Activated CD8-positive, alpha-beta T cell treated with anti-CD3 and anti-CD28 coated beads, Interleukin-2, amount 10 ng/mL, durations not matched to agents 7 days and 5 days (primary cell): ENCODE measurements around the gene JADE1. TPM values are rescaled to one million over a fixed set of nuclear protein-coding genes. Genes with fewer than 3 reads are reported as not detected.

ENCODE experiments used
- ATAC-seq: fragments of 150-1000 bp; cut with Tn5 transposase; one replicate; pipeline ENCODE4 v1.10.0; 2021; ENCODE audit warnings: moderate library complexity
- CTCF ChIA-PET: fragments of 350-600 bp; sonication (Branson Sonifier 250); formaldehyde crosslinking; loops from one replicate; lab custom pipeline; 2021; ENCODE audit warnings: antibody characterized with exemption; lab: Charles Lee
- POLR2A ChIA-PET: fragments of 350-600 bp; sonication (Branson Sonifier 250); formaldehyde crosslinking; loops from one replicate; lab custom pipeline; 2021; ENCODE audit warnings: antibody characterized with exemption; lab: Charles Lee
- DNase-seq: peaks from one replicate; pipeline ENCODE4 v3.0.0-alpha.2; 2020
- H3K27ac Mint-ChIP-seq: one replicate; pipeline ENCODE4 v1.8.0; 2021; ENCODE audit warnings: mild to moderate bottlenecking, mixed read lengths
- H3K27me3 Mint-ChIP-seq: one replicate; pipeline ENCODE4 v1.8.0; 2021; ENCODE audit warnings: low read depth, mixed read lengths
- H3K36me3 Mint-ChIP-seq: one replicate; pipeline ENCODE4 v1.8.0; 2021; ENCODE audit warnings: low read depth, mixed read lengths
- H3K4me1 Mint-ChIP-seq: one replicate; pipeline ENCODE4 v1.8.0; 2021; ENCODE audit warnings: low read depth, mixed read lengths
- H3K4me3 Mint-ChIP-seq: one replicate; pipeline ENCODE4 v1.8.0; 2021; ENCODE audit warnings: mild to moderate bottlenecking, mixed read lengths
- H3K9me3 Mint-ChIP-seq: one replicate; pipeline ENCODE4 v1.8.0; 2022; ENCODE audit warnings: mixed read lengths; ENCODE audit not compliant: insufficient read depth
- total RNA-seq, 2 experiments: library from RNA; stranded (reverse); gene quantifications; one replicate each; pipeline ENCODE4 v1.2.3, GENCODE V29; 2021

JADE1 gene
- total RNA-seq, 2 experiments from 2014 or later = 33.5 to 36.0 TPM

DNA sequence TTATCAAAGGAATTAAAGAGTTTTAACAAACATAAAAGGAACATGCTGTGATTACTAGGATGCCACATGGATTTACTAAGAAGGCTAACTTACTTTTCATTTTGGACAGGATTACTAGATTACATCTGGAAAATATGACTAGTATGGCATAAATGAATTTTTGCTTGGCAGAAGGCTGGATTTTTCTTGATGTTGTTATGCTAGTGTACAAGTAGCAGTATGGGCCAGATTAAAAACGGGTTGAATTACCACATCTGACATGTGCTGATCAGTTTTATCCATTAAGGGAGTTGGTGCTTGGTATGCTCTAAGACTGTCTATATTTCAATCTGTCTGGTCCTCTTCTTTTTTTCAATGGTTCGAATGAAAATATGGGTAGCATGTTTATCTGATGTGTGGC is 70.5 kb downstream of the JADE1 start:
- H3K4me3 Mint-ChIP-seq = no peak overlapping the region
- H3K9me3 Mint-ChIP-seq = no peaks in the 10 kb centered on the region
- no peak for ATAC-seq
- no peak for DNase-seq
- no peak overlapping the region for H3K27ac Mint-ChIP-seq
- ChIA-PET POLR2A (no interaction called here), CTCF (no interaction called here)
- H3K4me1 Mint-ChIP-seq = peaks cover 9% of the 10 kb centered on the region
- no peaks in the 10 kb centered on the region for H3K27me3 Mint-ChIP-seq
- peaks cover 24% of the 10 kb centered on the region for H3K36me3 Mint-ChIP-seq

DNA sequence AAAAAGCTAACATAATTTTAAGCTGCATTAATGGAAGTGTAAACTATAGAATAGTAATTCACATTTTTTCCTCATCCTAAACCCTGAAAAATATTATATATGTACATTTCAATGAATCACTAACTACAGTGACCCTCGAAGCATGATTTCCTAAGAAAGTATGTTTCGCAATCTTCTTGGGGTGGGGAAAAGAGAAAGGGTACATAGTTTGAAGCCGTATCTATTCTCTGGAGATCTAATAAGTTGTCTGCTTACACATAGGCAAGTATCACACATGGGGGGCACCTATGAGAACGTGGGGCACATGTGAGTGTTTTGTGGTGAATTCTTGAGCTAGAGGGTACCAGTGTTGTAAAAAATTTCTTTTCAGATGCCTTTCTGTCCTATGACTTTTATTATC is 71.2 kb downstream of the JADE1 start:
- Mint-ChIP-seq H3K4me1 (peaks cover 9% of the 10 kb centered on the region), H3K4me3 (no peak overlapping the region), H3K27me3 (no peaks in the 10 kb centered on the region), H3K27ac (no peak overlapping the region), H3K9me3 (no peaks in the 10 kb centered on the region), H3K36me3 (peaks cover 19% of the 10 kb centered on the region)
- ATAC-seq (no peak), DNase-seq (no peak)
- CTCF ChIA-PET = no interaction called here
- POLR2A ChIA-PET = no interaction called here

DNA sequence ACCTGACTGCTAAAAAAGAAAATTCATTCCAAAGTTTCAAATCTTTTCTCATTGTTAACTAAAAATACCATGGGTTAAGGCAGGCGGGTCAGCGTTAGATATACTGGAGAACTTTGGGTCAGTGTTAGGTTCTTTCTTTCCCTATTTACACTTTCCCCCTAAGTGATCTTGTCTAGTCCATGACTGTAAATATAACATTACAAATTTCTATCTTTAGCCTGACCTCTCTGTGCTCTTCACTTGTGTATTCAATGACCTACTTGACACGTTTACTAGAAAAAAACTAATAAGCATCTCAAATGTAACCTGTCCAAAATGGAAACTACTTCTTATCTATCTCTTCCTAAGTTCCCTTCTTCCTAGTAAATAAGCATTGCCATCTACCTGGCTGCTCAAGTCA is 95.3 kb downstream of the JADE1 start:
- Mint-ChIP-seq H3K4me1 (peaks cover 3% of the 10 kb centered on the region), H3K27ac (no peak overlapping the region), H3K4me3 (no peak overlapping the region), H3K9me3 (no peaks in the 10 kb centered on the region), H3K27me3 (no peaks in the 10 kb centered on the region), H3K36me3 (peaks cover 7% of the 10 kb centered on the region)
- ATAC-seq (no peak), DNase-seq (no peak)
- ChIA-PET POLR2A (no interaction called here), CTCF (no interaction called here)

DNA sequence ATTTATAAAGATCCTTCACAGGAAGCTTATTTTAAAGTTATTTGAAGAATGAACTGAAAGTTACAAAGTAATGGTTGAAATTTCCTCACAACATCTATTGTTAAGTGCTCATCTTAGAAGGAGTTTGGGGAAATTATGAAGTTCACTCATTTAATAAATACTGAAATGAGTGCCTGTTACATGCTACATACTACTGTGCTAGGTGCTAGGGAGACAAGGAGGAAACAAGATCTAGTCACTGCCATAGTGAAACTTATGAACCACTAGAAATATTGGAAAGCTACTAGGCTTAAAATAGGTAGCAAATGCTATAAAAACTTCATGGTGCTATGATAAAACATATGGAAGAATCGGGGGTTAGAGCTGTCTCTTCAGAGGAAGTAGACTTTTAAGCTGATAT is 97.1 kb downstream of the JADE1 start:
- H3K27ac Mint-ChIP-seq = no peak overlapping the region
- no peak for ATAC-seq
- peaks cover 5% of the 10 kb centered on the region for H3K36me3 Mint-ChIP-seq
- no peak for DNase-seq
- ChIA-PET CTCF (interaction anchor here (1.5 kb wide), 1 partner anchor 14 kb away, joined by 3 read pairs; no protein-coding TSS in a partner anchor), POLR2A (no interaction called here)
- H3K4me3 Mint-ChIP-seq = no peak overlapping the region
- H3K9me3 Mint-ChIP-seq = no peaks in the 10 kb centered on the region
- peaks cover 3% of the 10 kb centered on the region for H3K4me1 Mint-ChIP-seq
- no peaks in the 10 kb centered on the region for H3K27me3 Mint-ChIP-seq

DNA sequence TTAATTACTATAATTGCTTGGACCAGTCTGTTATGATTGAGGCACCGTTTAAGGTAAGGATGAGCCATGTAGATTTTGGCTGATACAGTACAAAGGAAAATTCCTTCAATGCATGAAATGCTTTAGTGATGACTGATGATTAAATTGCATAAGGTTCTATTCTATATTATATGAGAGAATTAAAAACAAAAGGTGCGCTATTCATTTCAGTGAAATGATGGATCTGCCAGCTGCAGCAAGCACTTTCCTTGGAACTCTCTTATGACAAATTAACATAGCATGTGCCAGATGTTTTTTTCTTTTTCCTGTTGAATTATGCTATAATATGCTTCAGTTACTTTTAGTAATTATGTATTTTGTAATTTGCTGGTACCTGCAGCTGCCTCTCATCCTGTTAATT is 98.5 kb downstream of the JADE1 start:
- Mint-ChIP-seq H3K4me1 (peaks cover 3% of the 10 kb centered on the region), H3K9me3 (no peaks in the 10 kb centered on the region), H3K27me3 (no peaks in the 10 kb centered on the region), H3K27ac (no peak overlapping the region), H3K4me3 (no peak overlapping the region), H3K36me3 (peaks cover under 1% of the 10 kb centered on the region)
- DNase-seq (no peak), ATAC-seq (no peak)
- ChIA-PET POLR2A (no interaction called here), CTCF (no interaction called here)

DNA sequence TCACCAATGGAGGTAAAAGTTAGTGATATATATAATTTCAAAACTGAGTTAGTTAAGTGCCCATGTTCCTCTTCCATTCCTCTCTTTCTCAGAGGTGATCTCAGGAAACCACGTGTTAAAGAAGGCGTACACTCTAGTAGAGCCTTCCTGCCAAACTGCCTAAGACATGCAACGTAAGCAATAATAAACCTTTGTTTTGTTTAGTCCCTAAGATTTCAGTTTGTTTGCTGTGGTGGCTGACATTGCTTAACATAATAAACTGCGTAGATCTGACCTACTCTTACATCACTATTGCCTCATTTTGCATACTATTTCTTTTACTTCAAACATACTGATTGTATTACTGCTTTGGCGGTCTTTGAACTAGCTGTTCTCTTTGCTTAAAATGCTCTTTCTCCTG is 99.2 kb downstream of the JADE1 start:
- H3K27ac Mint-ChIP-seq = no peak overlapping the region
- peaks cover 6% of the 10 kb centered on the region for H3K4me1 Mint-ChIP-seq
- ChIA-PET POLR2A (no interaction called here), CTCF (no interaction called here)
- ATAC-seq (no peak), DNase-seq (no peak)
- no peaks in the 10 kb centered on the region for H3K9me3 Mint-ChIP-seq
- H3K4me3 Mint-ChIP-seq = no peak overlapping the region
- H3K36me3 Mint-ChIP-seq = peaks cover 3% of the 10 kb centered on the region
- H3K27me3 Mint-ChIP-seq = no peaks in the 10 kb centered on the region

DNA sequence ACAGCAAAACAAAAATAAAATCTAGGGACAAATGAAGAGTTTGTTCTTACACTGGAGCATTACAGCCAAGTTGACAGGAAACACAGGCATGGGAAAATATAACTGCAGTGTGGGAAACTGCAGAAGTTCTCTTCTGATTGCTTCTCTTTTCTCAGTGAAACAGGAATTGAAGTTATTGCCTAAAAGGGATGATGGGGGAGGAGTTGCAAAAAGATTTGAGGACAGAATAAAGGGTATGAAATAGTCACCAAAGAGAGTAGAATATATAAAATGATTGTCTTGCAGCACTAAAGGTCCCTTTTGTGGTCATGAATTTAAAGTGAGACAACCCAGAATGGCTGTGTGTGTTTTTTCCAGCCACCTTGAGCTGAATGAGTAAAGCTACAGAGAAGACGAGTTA is 103.7 kb downstream of the JADE1 start:
- ATAC-seq = no peak
- ChIA-PET CTCF (no interaction called here), POLR2A (no interaction called here)
- H3K4me3 Mint-ChIP-seq = no peak overlapping the region
- DNase-seq = no peak
- no peaks in the 10 kb centered on the region for H3K9me3 Mint-ChIP-seq
- H3K27ac Mint-ChIP-seq = no peak overlapping the region
- H3K27me3 Mint-ChIP-seq = no peaks in the 10 kb centered on the region
- H3K4me1 Mint-ChIP-seq = peaks cover 25% of the 10 kb centered on the region
- peaks cover 14% of the 10 kb centered on the region for H3K36me3 Mint-ChIP-seq

DNA sequence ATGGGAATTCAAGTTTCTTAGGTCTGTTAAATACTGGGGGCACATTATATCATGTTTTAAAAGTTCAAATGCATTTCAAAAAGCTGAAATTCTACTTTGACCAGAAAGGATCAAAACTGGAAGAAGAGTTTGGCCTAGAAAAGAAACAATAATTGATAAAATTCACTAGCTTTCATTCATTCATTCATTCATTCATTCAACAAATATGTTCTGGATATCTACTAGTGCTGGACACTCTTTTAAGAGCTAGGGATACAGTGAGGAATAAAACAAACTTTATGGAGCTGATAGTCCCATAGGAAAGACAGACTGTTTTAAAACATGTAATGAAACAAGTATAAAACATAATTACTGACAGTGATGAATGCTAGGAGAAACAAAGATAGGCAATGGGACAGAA is 106.0 kb downstream of the JADE1 start:
- H3K4me1 Mint-ChIP-seq = peaks cover 35% of the 10 kb centered on the region
- H3K36me3 Mint-ChIP-seq = peaks cover 30% of the 10 kb centered on the region
- H3K9me3 Mint-ChIP-seq = no peaks in the 10 kb centered on the region
- no peak overlapping the region for H3K4me3 Mint-ChIP-seq
- ChIA-PET CTCF (no interaction called here), POLR2A (no interaction called here)
- no peak for DNase-seq
- no peak for ATAC-seq
- no peaks in the 10 kb centered on the region for H3K27me3 Mint-ChIP-seq
- no peak overlapping the region for H3K27ac Mint-ChIP-seq

DNA sequence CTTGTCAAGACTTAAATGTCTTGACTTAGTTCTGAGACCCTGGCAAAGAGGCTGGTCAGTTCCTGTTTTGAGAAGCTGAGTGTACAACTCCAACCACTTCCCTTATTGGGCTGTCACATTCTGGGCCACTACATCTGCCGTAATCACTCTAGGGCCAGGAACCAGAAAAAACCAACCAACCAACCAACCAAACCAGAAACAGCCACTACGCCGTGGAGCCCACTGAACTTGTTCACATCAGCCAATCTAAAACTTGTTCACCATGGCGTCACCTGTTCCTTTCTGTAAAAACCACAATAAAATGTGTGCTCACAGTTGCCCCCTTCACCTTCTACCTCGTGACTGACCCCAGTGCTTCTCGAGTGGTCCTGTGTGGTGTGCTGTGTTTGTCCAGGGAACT is 107.3 kb downstream of the JADE1 start:
- Mint-ChIP-seq H3K4me3 (no peak overlapping the region), H3K9me3 (no peaks in the 10 kb centered on the region), H3K27me3 (no peaks in the 10 kb centered on the region), H3K36me3 (peaks cover 36% of the 10 kb centered on the region), H3K4me1 (peaks cover 39% of the 10 kb centered on the region), H3K27ac (no peak overlapping the region)
- no peak for ATAC-seq
- no peak for DNase-seq
- POLR2A ChIA-PET = no interaction called here
- CTCF ChIA-PET = no interaction called here

DNA sequence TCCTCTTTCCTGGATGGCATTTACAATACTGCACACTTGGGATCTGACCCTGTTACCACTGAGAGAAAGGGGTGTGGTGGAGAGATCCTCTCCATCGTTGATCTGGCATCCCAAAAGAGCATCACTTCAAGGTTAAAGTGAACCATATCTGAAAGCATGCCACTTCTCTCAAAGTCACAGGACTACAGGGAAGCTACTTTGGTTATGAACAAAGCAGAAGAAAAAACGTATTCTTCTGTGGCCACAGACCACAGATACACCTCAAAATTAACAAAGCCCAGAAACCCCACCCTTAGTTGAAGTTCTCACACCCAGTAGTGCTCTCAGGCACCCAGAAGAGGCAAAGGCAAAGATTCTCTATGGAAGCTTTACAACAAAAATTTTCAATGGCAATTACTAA is 108.3 kb downstream of the JADE1 start:
- H3K9me3 Mint-ChIP-seq = no peaks in the 10 kb centered on the region
- H3K27me3 Mint-ChIP-seq = no peaks in the 10 kb centered on the region
- POLR2A ChIA-PET = no interaction called here
- peak overlapping the region; percentile 21 for H3K27ac Mint-ChIP-seq
- peak overlapping the region; percentile 13 for H3K4me3 Mint-ChIP-seq
- DNase-seq = peak; percentile 59
- CTCF ChIA-PET = interaction anchor here (1.0 kb wide), 1 partner anchor 178 kb away, joined by 3 read pairs; the partner anchor contains the start of gene C4orf33
- H3K36me3 Mint-ChIP-seq = peaks cover 39% of the 10 kb centered on the region
- ATAC-seq = peak; percentile 90
- H3K4me1 Mint-ChIP-seq = peaks cover 39% of the 10 kb centered on the region

DNA sequence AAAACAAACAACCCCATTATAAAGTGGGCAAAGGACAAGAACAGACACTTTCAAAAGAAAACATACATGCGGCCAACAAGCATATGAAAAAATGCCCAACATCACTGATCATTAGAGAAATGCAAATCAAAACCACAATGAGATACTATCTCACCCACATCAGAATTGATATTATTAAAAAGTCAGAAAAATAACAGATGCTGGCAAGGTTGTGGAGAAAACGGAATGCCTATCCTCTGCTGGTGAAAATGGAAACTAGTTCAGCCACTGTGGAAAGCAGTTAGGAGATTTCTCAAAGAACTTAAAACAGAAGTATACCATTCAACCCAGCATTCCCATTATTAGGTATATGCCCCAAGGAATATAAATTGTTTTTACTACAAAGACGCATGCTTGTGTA is 112.5 kb downstream of the JADE1 start:
- no peak overlapping the region for H3K27ac Mint-ChIP-seq
- H3K4me3 Mint-ChIP-seq = no peak overlapping the region
- peaks cover 33% of the 10 kb centered on the region for H3K4me1 Mint-ChIP-seq
- DNase-seq (no peak), ATAC-seq (no peak)
- CTCF ChIA-PET = no interaction called here
- no peaks in the 10 kb centered on the region for H3K27me3 Mint-ChIP-seq
- no peaks in the 10 kb centered on the region for H3K9me3 Mint-ChIP-seq
- POLR2A ChIA-PET = no interaction called here
- H3K36me3 Mint-ChIP-seq = peaks cover 45% of the 10 kb centered on the region
